ENCODE data around the gene IGBP1.

- TF ChIP-seq POLR2A (IDR thresholded peaks at IDR 0.05), result no peak
- TF ChIP-seq, protein P1, sequence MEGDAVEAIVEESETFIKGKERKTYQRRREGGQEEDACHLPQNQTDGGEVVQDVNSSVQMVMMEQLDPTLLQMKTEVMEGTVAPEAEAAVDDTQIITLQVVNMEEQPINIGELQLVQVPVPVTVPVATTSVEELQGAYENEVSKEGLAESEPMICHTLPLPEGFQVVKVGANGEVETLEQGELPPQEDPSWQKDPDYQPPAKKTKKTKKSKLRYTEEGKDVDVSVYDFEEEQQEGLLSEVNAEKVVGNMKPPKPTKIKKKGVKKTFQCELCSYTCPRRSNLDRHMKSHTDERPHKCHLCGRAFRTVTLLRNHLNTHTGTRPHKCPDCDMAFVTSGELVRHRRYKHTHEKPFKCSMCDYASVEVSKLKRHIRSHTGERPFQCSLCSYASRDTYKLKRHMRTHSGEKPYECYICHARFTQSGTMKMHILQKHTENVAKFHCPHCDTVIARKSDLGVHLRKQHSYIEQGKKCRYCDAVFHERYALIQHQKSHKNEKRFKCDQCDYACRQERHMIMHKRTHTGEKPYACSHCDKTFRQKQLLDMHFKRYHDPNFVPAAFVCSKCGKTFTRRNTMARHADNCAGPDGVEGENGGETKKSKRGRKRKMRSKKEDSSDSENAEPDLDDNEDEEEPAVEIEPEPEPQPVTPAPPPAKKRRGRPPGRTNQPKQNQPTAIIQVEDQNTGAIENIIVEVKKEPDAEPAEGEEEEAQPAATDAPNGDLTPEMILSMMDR (IDR thresholded peaks at IDR 0.05), result no peak
Observed at GRCh38 chrX:70117738-70118137, 15.5 kb upstream of the IGBP1 start.

Data from right lobe of liver (tissue), 4 donors.